Neural crest cell (in vitro differentiated cells): Measurements from ENCODE around the gene ZFR2. TPM values are rescaled to one million over a fixed set of nuclear protein-coding genes. Genes with fewer than 3 reads are reported as not detected.

Source experiments
- DNase-seq: peaks from one replicate; pipeline ENCODE4 v3.0.0; 2021; ENCODE audit warnings: low read depth, mixed read lengths, low spot score
- H3K27ac Mint-ChIP-seq: one replicate; pipeline ENCODE4 v1.8.0; 2021; ENCODE audit warnings: mild to moderate bottlenecking, mixed read lengths; ENCODE audit not compliant: unreplicated experiment
- H3K27me3 Mint-ChIP-seq: 2 replicates; pipeline ENCODE4 v1.8.0; 2021; ENCODE audit warnings: low read depth, mild to moderate bottlenecking, mixed read lengths
- H3K36me3 Mint-ChIP-seq: 2 replicates; pipeline ENCODE4 v1.8.0; 2021; ENCODE audit warnings: low read depth, mild to moderate bottlenecking, mixed read lengths
- H3K4me1 Mint-ChIP-seq: 2 replicates; pipeline ENCODE4 v1.8.0; 2021; ENCODE audit warnings: mixed read lengths
- H3K4me3 Mint-ChIP-seq: one replicate; pipeline ENCODE4 v1.8.0; 2021; ENCODE audit warnings: mild to moderate bottlenecking, mixed read lengths
- H3K9me3 Mint-ChIP-seq: 2 replicates; pipeline ENCODE4 v1.8.0; 2021; ENCODE audit warnings: mixed read lengths
- total RNA-seq: library from RNA; stranded (reverse); gene quantifications from 2 replicates; pipeline ENCODE4 v1.2.1, GENCODE V29; 2021
- TF ChIP-seq, protein P1 (sequence below): fragments of 200-600 bp; sonication (generic); conservative IDR thresholded peaks from 2 replicates; pipeline ENCODE4 v1.5.0; 2021; ENCODE audit warnings: antibody characterized with exemption, mild to moderate bottlenecking

ZFR2 gene
- total RNA-seq, 1 donor from 2014 or later = 4.2 TPM

DNA sequence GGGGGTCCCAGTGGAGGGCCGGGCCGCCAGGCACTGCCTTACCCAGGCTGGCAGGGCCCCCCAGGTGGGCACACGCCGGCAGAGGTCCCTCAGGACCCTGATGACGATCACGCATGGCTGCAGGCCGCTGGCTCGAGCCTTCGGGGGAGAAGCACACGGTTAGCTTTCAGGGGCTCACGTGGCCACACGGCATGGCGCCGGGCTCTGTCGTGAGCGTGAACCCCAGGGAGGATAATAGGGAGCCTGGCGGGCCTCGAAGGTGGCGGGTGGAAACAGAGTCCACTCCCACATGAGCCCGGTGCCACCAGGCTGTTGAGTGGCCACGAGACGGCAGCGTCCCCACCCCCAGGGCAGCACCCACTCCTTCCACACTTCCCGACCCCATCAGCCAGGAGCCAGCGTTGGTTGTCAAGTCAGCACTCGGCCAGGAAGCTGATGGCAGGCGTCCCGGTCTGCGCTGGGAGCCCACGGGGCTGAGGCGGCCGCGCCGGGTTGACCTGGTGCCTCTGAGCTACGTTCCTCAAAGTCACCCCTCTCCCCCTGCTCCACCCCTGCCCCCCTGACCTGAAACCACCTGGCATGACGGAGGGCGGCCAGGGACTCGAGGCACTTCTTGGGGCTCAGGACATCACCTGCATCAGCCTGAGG lies 58.0 kb downstream of the ZFR2 start:
- TF ChIP-seq, protein P1, sequence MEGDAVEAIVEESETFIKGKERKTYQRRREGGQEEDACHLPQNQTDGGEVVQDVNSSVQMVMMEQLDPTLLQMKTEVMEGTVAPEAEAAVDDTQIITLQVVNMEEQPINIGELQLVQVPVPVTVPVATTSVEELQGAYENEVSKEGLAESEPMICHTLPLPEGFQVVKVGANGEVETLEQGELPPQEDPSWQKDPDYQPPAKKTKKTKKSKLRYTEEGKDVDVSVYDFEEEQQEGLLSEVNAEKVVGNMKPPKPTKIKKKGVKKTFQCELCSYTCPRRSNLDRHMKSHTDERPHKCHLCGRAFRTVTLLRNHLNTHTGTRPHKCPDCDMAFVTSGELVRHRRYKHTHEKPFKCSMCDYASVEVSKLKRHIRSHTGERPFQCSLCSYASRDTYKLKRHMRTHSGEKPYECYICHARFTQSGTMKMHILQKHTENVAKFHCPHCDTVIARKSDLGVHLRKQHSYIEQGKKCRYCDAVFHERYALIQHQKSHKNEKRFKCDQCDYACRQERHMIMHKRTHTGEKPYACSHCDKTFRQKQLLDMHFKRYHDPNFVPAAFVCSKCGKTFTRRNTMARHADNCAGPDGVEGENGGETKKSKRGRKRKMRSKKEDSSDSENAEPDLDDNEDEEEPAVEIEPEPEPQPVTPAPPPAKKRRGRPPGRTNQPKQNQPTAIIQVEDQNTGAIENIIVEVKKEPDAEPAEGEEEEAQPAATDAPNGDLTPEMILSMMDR = no peak
- Mint-ChIP-seq H3K27ac (no peak overlapping the region), H3K9me3 (no peaks in the 10 kb centered on the region), H3K27me3 (no peaks in the 10 kb centered on the region), H3K4me1 (no peaks in the 10 kb centered on the region), H3K36me3 (no peaks in the 10 kb centered on the region), H3K4me3 (no peak overlapping the region)
- no peak for DNase-seq

DNA sequence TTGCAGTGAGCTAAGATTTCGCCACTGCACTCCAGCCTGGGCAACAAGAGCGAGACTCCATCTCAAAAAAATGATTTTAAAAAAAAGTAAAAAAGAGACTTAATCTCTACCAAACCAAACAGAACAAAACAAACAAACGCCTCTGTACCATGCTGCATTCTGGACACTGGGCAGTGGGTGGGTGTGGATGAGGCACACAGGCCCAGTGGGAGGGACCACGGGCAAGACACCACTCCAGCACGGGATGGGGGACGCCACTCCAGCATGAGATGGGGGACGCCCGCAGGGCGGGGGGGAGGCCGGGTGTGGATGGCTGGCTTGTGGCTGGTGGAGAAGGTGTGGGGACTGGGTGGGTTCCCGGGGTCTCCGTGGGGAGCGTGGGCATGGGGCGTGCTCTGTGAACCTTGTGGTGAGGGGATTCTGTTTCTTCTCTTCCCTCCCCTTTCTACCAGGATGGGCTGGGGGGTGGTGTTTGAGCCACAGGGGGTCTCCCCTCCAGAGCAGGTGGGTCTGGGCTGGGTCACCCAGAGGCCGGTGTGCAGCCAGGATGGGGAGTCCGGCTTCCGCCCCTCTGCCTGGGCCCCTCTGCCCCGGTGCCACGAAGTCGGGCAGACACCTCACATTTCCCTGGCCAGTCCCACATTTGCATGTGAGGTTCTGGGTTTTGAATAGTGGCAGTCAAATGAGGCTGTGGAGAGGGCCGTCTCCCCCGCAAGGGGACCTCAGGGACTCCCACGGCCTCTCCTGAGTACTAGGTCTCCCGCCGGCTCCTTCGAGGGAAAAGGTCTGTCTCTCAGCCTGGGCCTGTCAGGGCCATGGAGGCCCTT lies 58.7 kb downstream of the ZFR2 start:
- no peaks in the 10 kb centered on the region for H3K9me3 Mint-ChIP-seq
- H3K4me1 Mint-ChIP-seq = no peaks in the 10 kb centered on the region
- TF ChIP-seq, protein P1 = no peak
- H3K4me3 Mint-ChIP-seq = no peak overlapping the region
- no peaks in the 10 kb centered on the region for H3K36me3 Mint-ChIP-seq
- DNase-seq = no peak
- H3K27ac Mint-ChIP-seq = no peak overlapping the region
- no peaks in the 10 kb centered on the region for H3K27me3 Mint-ChIP-seq

DNA sequence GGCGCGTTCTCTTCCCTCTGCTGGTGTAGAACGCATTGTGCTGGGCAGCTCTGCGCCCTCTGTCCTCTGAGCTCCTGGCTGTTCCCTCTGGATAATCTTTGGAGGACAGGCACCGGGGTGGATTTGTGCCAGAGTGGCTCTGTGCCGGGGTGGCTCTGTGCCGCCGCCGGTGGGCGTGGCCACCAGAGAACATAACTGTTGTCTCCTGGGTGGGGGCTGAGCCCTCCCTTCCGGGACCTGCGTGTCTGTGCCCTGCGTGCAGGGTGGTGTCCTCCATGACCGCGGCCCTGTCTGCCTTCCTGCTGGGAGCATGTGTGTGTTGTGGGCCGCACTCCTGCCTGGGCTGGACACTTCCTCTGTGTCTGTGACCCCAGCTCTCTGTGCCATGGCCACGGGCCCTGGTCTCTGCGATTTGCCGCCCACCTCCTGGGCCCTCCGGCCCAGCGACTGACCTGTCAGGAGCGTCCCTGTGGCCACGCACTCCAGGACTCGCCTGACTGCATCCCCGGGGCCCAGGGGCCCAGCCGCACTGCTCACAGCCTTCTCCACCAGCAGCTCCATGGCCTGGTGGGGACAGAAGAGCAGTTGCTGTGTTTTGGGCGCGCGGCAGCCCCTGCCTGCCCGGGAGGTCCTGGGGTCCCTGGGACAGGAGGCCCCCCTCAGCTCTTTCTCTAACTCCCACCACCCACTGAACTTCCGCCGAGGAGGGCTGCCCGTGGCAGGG lies 60.3 kb downstream of the ZFR2 start:
- TF ChIP-seq, protein P1 = no peak
- Mint-ChIP-seq H3K36me3 (no peaks in the 10 kb centered on the region), H3K4me3 (no peak overlapping the region), H3K4me1 (no peaks in the 10 kb centered on the region), H3K9me3 (no peaks in the 10 kb centered on the region), H3K27ac (no peak overlapping the region), H3K27me3 (peaks cover under 1% of the 10 kb centered on the region)
- DNase-seq = no peak

DNA sequence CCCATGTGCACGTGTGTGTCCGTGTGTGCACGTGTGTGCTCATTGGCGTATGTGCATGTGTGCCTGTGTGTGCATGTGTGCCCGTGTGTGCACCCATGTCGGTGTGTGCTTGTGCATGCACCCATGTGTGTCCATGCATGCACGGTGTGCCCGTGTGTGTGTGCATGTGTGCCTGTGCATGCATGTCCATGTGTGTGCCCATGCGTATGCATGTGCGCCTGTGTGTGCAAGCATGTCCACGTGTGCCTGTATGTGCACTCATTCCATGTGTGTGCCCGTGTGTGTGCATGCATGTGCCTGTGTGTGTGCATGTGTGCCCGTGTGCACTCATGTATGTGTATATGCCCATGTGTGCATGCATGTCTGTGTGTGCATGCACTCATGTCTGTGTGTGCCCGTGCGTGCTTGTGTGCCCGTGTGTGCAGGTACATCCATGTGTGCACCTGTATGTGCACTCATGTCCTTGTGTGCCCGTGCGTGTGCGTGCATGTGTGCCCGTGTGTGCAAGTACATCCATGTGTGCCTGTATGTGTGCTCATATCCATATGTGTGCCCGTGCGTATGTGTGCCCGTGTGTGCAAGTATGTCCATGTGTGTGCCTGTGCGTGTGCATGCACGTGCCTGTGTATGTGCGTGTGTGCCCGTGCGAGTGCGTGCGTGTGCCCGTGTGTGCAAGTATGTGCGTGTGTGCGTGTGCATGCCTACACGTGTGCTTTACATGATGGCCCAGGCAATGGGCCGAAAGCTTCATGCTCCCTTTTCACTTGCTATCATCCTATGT lies 61.1 kb downstream of the ZFR2 start:
- H3K4me3 Mint-ChIP-seq = no peak overlapping the region

DNA sequence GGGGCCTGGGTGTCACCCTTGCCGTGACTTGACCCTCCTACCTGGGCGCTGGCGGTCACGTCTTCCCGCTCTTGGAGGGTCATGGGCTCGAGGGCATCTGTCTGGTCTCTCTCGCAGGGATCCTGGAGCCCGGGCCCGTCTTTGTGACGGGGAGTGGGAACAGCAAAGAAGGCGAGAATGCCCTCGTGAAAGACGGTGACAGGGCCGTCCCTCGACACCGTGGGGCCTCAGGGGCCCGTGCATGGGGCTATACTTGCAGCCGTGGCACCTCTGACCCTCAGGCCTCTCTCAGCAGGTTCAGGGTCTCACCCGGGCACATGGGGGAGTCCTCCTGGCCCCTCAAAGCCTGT lies 61.7 kb downstream of the ZFR2 start:
- no peak overlapping the region for H3K27ac Mint-ChIP-seq
- TF ChIP-seq, protein P1 = no peak
- no peak overlapping the region for H3K4me3 Mint-ChIP-seq
- H3K27me3 Mint-ChIP-seq = peaks cover 14% of the 10 kb centered on the region
- no peak for DNase-seq
- no peaks in the 10 kb centered on the region for H3K4me1 Mint-ChIP-seq
- H3K9me3 Mint-ChIP-seq = no peaks in the 10 kb centered on the region
- no peaks in the 10 kb centered on the region for H3K36me3 Mint-ChIP-seq

More for the DNA sequence above, 61.1 kb downstream of the ZFR2 start:
- TF ChIP-seq, protein P1 = no peak
- H3K9me3 Mint-ChIP-seq = no peaks in the 10 kb centered on the region
- no peaks in the 10 kb centered on the region for H3K36me3 Mint-ChIP-seq
- no peaks in the 10 kb centered on the region for H3K4me1 Mint-ChIP-seq
- no peak for DNase-seq
- H3K27me3 Mint-ChIP-seq = peaks cover 8% of the 10 kb centered on the region
- H3K27ac Mint-ChIP-seq = no peak overlapping the region
